HUDEP-2 (cell line): Measurements from ENCODE around the gene ICAM2.
"Not testable (repeated sequence)": the region's sequence is repeated elsewhere in the genome, so short reads cannot be mapped to it uniquely, and the experiment has no call there.

Experiments used
- DNase-seq, 76 experiments: peaks; one replicate each; lab custom pipeline; 2025; ENCODE audit not compliant: unreplicated experiment in 76 of 76; lab: John Stamatoyannopoulos, UW

Gene ICAM2

GRCh38 chr17:64045176-64045575 lies 24.7 kb upstream of the ICAM2 start:
- DNase-seq, result no peak

GRCh38 chr17:64042700-64043485 lies 22.5 kb upstream of the ICAM2 start:
- DNase-seq, result no peak

- DNase-seq, result no peak
These were observed 21.5 kb upstream of the ICAM2 start for GRCh38 chr17:64041912-64042311.

- no peak for DNase-seq
These were observed 19.8 kb upstream of the ICAM2 start for GRCh38 chr17:64040206-64040605.

GRCh38 chr17:64039106-64039400 lies 18.6 kb upstream of the ICAM2 start:
- no peak for DNase-seq

GRCh38 chr17:64038331-64039105 lies 18.1 kb upstream of the ICAM2 start:
- DNase-seq, result no peak

- no peak for DNase-seq
These were observed 17.4 kb upstream of the ICAM2 start for GRCh38 chr17:64037802-64038201.

- no peak for DNase-seq
These were observed 16.7 kb upstream of the ICAM2 start for GRCh38 chr17:64037180-64037579.

GRCh38 chr17:64036198-64036922 lies 15.9 kb upstream of the ICAM2 start:
- no peak for DNase-seq

GRCh38 chr17:64032081-64032480 lies 11.6 kb upstream of the ICAM2 start:
- DNase-seq, result no peak

GRCh38 chr17:64028874-64029464 lies 8.5 kb upstream of the ICAM2 start:
- DNase-seq, result peak in 51 of 76 experiments; percentile 10 to 68 (median 32)

GRCh38 chr17:64025732-64026294 lies 5.4 kb upstream of the ICAM2 start:
- DNase-seq, result peak in 72 of 76 experiments; percentile 22 to 86 (median 70)

GRCh38 chr17:64024781-64025731 lies 4.6 kb upstream of the ICAM2 start:
- DNase-seq, result peak in 5 of 76 experiments; percentile 8 to 39 (median 21)

- peak in 38 of 76 experiments; percentile 12 to 73 (median 35) for DNase-seq
These were observed 3.8 kb upstream of the ICAM2 start for GRCh38 chr17:64024215-64024654.

GRCh38 chr17:64022611-64023063 lies 2.2 kb upstream of the ICAM2 start:
- peak in 23 of 76 experiments; percentile 5 to 67 (median 23) for DNase-seq

- not testable (repeated sequence) for DNase-seq
These were observed 877 bp downstream of the ICAM2 start for GRCh38 chr17:64019551-64019961.

GRCh38 chr17:64017381-64017980 lies 3.0 kb downstream of the ICAM2 start:
- peak in 1 of 76 experiments; percentile 4 for DNase-seq

- no peak for DNase-seq
These were observed 3.5 kb downstream of the ICAM2 start for GRCh38 chr17:64016974-64017373.

GRCh38 chr17:64016231-64016784 lies 4.1 kb downstream of the ICAM2 start:
- peak in 2 of 76 experiments; percentile 18 to 21 for DNase-seq
